Fibroblast of pulmonary artery (primary cell): Measurements from ENCODE around the gene JPT1.
A peak's percentile ranks its signal among the peaks of the same experiment; 100 is the strongest.

ENCODE experiments used
- DNase-seq: peaks from one replicate; pipeline ENCODE4 v3.0.0-alpha.2; 2010; ENCODE audit warnings: low read depth
- H3K4me3 ChIP-seq: replicated peaks from 2 replicates; pipeline ENCODE4 v1.5.1; 2011; ENCODE audit warnings: low read depth, mild to moderate bottlenecking, control low read depth, low read length, moderate library complexity
- TF ChIP-seq, protein P1 (sequence below): IDR thresholded peaks from 2 replicates; pipeline ENCODE4 v1.5.1; 2011; ENCODE audit warnings: mild to moderate bottlenecking, control low read depth, low read length, inconsistent platforms; ENCODE audit errors: missing control alignments

JPT1 gene

GRCh38 chr17:75094871-75095399 is 59.4 kb downstream of the JPT1 start:
- TF ChIP-seq, protein P1, sequence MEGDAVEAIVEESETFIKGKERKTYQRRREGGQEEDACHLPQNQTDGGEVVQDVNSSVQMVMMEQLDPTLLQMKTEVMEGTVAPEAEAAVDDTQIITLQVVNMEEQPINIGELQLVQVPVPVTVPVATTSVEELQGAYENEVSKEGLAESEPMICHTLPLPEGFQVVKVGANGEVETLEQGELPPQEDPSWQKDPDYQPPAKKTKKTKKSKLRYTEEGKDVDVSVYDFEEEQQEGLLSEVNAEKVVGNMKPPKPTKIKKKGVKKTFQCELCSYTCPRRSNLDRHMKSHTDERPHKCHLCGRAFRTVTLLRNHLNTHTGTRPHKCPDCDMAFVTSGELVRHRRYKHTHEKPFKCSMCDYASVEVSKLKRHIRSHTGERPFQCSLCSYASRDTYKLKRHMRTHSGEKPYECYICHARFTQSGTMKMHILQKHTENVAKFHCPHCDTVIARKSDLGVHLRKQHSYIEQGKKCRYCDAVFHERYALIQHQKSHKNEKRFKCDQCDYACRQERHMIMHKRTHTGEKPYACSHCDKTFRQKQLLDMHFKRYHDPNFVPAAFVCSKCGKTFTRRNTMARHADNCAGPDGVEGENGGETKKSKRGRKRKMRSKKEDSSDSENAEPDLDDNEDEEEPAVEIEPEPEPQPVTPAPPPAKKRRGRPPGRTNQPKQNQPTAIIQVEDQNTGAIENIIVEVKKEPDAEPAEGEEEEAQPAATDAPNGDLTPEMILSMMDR = no peak
- no peak overlapping the region for H3K4me3 ChIP-seq
- no peak for DNase-seq

GRCh38 chr17:75093548-75094158 is 60.7 kb downstream of the JPT1 start:
- TF ChIP-seq, protein P1 = no peak
- no peak overlapping the region for H3K4me3 ChIP-seq
- DNase-seq = no peak

- H3K4me3 ChIP-seq = no peak overlapping the region
- no peak for DNase-seq
- TF ChIP-seq, protein P1 = no peak
Measured at GRCh38 chr17:75091855-75092327, 62.4 kb downstream of the JPT1 start.

DNA sequence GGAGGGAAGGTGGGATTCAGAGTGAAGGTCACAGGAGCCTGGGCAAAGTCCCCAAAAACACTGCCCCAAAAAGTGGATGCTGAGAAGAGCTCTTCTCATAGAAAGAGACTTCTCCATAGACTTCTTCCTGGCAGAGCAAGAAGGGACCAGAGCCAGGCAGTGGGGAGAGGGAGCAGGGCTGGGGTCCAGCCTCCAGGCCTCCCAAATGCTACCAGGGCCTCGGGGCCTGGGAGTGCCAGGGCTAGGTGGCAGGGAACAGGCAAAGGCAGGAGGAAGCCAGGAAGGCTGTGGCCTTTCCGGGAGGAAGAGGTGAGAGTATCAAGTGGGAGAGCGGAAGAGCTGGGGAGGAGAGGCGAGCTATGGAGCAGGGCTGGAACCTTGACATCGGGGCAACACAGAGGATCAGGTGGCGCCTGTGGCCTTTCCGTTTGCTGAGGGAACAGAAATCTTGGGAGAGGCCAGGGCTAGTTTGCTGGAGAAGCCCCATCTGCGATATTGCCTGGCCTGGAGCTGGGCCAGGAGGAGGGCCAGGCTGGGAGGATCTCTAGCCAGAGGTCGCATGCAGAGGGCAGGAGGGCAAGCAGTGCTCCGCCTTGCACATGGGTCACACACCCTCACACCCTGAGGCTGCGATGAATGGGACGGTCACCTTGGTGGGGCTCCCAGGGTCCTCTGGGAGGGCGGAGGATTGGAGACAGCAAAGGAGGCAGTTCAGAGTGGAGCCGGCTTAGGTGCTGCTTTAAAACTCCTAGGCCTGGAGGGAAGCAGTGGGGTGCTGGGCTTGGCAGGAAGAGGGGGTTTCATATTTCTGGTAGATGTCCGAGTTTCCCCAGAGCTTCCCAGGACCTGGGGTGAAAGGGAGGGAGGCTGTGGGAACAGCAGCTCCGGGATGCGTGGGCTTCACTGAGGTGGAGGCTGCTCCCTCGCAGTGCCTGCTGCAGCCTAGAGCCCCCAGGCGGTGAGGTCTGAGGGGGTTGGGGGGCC is 63.1 kb downstream of the JPT1 start:
- DNase-seq = no peak
- H3K4me3 ChIP-seq = no peak overlapping the region
- TF ChIP-seq, protein P1 = no peak

DNA sequence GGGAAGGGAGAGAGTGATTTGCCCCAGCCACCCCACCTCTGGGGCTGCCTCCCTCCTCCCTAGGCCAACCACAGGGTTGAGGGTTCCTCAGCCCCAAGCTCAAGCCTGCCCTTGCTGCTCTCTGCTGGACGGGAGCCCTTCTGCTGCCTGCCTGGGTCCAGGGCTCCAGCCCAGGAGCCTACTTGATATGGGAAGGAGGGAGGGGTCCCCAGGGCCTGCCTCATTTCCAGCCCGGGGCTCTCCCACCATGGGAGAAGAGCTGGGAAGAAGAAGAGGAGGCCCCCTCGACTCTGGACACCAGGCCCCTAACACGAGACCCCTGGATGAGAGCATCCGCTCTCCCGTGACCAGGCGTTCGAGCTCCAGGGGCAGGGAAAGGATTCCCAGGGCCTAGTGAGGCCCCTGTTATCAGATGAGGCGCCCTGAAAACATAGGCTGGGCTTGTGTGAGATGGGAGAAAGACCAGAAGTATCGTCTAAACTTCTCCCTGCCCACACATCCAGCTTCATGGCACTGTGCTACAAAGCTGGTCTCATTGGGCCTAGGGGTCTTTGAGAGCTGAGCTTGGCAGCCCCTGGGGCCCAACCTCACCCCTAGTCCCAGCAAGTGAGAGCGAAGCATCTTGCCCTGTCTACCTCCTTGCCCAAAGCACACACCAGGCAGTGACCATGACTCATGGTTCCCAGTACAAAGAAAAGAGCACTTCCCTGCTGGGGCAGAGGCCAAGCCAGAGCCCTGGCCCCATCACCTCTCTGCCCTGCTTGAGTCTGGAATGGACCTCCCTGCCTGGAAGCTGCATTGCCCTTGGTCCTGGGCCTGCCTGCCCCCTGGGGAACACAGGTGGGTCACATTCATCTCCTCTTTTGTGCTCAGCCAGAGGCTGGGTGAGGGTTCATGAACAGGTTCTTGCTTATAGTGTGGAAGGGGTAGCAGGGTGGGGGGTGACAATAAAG is 65.6 kb downstream of the JPT1 start:
- H3K4me3 ChIP-seq = peak overlapping the region; percentile 58
- TF ChIP-seq, protein P1 = no peak
- DNase-seq = no peak
